ENCODE measurements around the gene SRD5A1. TPM values are rescaled to one million over a fixed set of nuclear protein-coding genes. Genes with fewer than 3 reads are reported as not detected.
"Not testable (repeated sequence)": the region's sequence is repeated elsewhere in the genome, so short reads cannot be mapped to it uniquely, and the experiment has no call there.

The SRD5A1 gene
- total RNA-seq, 2 experiments from 2014 or later = 10.1 to 10.4 TPM

- DNase-seq = no peak
- ChIA-PET CTCF (no interaction called here), POLR2A (no interaction called here)
- no peak overlapping the region for H3K27ac Mint-ChIP-seq
- H3K4me3 Mint-ChIP-seq = no peak overlapping the region
- H3K36me3 Mint-ChIP-seq (ENCODE audit: low read depth) = peaks cover 25% of the 10 kb centered on the region
- H3K9me3 Mint-ChIP-seq = peaks cover 4% of the 10 kb centered on the region
- no peaks in the 10 kb centered on the region for H3K27me3 Mint-ChIP-seq
- H3K4me1 Mint-ChIP-seq = no peaks in the 10 kb centered on the region
Observed at GRCh38 chr5:6666762-6667161, 33.5 kb downstream of the SRD5A1 start.

DNA sequence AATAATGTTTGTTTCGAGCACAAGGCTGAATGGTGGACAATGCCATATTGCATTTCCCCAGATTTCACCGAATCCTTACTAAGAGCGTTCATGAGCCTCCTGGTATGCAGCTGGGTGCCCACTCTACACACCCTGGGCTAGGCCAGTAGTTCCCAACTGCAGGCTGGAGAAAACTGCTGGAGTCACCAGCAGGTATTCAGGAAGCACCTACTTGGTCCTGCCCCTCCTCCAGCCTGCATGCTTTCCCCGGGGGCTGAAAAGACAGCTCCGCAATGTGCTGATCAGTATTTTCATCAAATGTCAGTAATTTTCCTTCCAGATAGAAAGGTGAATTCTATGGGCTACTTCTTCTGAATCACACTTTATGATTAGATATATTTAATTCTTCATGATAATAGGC is 34.4 kb downstream of the SRD5A1 start:
- no peaks in the 10 kb centered on the region for H3K27me3 Mint-ChIP-seq
- POLR2A ChIA-PET = no interaction called here
- H3K36me3 Mint-ChIP-seq (ENCODE audit: low read depth) = peaks cover 26% of the 10 kb centered on the region
- H3K27ac Mint-ChIP-seq = no peak overlapping the region
- H3K4me3 Mint-ChIP-seq = no peak overlapping the region
- CTCF ChIA-PET = no interaction called here
- no peaks in the 10 kb centered on the region for H3K4me1 Mint-ChIP-seq
- H3K9me3 Mint-ChIP-seq = peaks cover 4% of the 10 kb centered on the region
- DNase-seq = no peak

- H3K9me3 Mint-ChIP-seq, H3K27ac Mint-ChIP-seq, H3K4me3 Mint-ChIP-seq, POLR2A ChIA-PET, DNase-seq, H3K4me1 Mint-ChIP-seq, H3K27me3 Mint-ChIP-seq, CTCF ChIA-PET: not testable (repeated sequence)
- peaks cover 29% of the 10 kb centered on the region for H3K36me3 Mint-ChIP-seq (ENCODE audit: low read depth)
Observed at GRCh38 chr5:6668717-6669116, 35.5 kb downstream of the SRD5A1 start.

DNA sequence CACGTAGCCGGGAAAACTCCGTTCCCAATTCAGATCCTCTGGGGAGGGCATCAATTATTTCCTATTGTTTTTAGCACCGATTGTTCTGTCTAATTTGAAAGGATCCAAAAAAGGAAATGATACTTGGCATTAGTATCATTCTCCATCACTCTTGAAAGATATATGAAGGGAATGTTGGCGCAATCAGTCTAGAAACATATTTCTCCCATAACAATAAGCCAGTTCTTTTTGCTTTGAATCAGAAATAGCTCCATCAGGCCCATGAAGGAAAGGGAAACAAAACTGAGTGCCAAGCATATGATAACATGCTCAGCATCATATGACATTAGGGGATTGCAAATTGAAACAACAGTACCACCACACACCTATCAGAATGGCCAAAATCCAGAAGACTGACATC is 39.8 kb downstream of the SRD5A1 start:
- ChIA-PET POLR2A (no interaction called here), CTCF (no interaction called here)
- H3K27me3 Mint-ChIP-seq = no peaks in the 10 kb centered on the region
- no peak for DNase-seq
- no peak overlapping the region for H3K27ac Mint-ChIP-seq
- H3K9me3 Mint-ChIP-seq = peaks cover 4% of the 10 kb centered on the region
- no peak overlapping the region for H3K4me3 Mint-ChIP-seq
- peaks cover 29% of the 10 kb centered on the region for H3K36me3 Mint-ChIP-seq (ENCODE audit: low read depth)
- H3K4me1 Mint-ChIP-seq = no peaks in the 10 kb centered on the region

DNA sequence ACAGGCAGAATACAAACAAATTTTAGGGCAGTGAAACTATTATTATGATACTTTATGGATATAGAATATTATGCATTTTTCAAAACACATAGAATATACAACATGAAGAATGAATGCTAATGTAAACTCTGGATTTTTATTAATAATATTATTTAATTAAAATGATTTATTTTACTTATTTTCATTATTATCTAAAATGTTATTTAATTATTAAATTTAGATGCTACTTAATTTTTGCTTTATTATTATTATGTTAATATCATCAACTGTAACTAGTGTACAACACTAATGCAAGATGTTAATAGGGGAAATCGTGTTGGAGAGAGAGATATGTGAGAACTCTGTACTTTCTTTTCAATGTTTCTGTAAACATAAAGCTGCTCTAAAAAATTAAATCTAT is 40.7 kb downstream of the SRD5A1 start:
- Mint-ChIP-seq H3K36me3 (ENCODE audit: low read depth) (peaks cover 27% of the 10 kb centered on the region), H3K27me3 (no peaks in the 10 kb centered on the region), H3K4me3 (no peak overlapping the region), H3K27ac (no peak overlapping the region), H3K4me1 (no peaks in the 10 kb centered on the region), H3K9me3 (peaks cover 4% of the 10 kb centered on the region)
- DNase-seq = no peak
- CTCF ChIA-PET = no interaction called here
- POLR2A ChIA-PET = no interaction called here

- H3K9me3 Mint-ChIP-seq = peaks cover 4% of the 10 kb centered on the region
- H3K4me1 Mint-ChIP-seq = no peaks in the 10 kb centered on the region
- peaks cover 24% of the 10 kb centered on the region for H3K36me3 Mint-ChIP-seq (ENCODE audit: low read depth)
- no peak overlapping the region for H3K4me3 Mint-ChIP-seq
- H3K27me3 Mint-ChIP-seq = no peaks in the 10 kb centered on the region
- DNase-seq = no peak
- ChIA-PET CTCF (interaction anchor here (1.1 kb wide), 1 partner anchor 71 kb away, joined by 3 read pairs; no protein-coding TSS in a partner anchor), POLR2A (no interaction called here)
- H3K27ac Mint-ChIP-seq = no peak overlapping the region
Observed at GRCh38 chr5:6674421-6674820, 41.2 kb downstream of the SRD5A1 start.

DNA sequence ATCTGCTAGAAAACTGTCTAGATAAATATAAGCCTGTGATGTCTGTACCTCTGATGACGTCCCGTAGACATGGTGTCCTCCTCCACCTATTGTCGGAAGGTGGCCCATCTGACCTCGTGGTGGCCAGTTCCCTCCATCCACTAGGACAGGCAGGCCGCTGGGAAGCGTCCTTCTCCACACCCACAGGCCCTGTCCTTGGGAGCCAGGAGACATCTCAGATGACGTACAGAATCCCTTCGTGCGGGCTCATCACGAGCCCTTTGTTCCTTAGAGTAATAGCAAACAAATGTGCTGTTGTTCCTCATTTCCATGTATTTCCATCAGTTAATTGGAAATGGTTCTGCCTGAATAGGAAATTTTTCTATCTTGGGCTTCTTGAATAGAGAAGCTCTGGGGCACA is 41.6 kb downstream of the SRD5A1 start:
- Mint-ChIP-seq H3K27me3 (no peaks in the 10 kb centered on the region), H3K9me3 (peaks cover 4% of the 10 kb centered on the region), H3K4me1 (no peaks in the 10 kb centered on the region), H3K4me3 (no peak overlapping the region), H3K27ac (no peak overlapping the region), H3K36me3 (ENCODE audit: low read depth) (peaks cover 19% of the 10 kb centered on the region)
- ChIA-PET CTCF (interaction anchor here (1.1 kb wide), 1 partner anchor 71 kb away, joined by 3 read pairs; no protein-coding TSS in a partner anchor), POLR2A (no interaction called here)
- DNase-seq = no peak

- Mint-ChIP-seq H3K36me3 (ENCODE audit: low read depth) (peaks cover 11% of the 10 kb centered on the region), H3K27me3 (no peaks in the 10 kb centered on the region), H3K4me1 (no peaks in the 10 kb centered on the region), H3K27ac (no peak overlapping the region), H3K9me3 (peaks cover 3% of the 10 kb centered on the region), H3K4me3 (no peak overlapping the region)
- DNase-seq = no peak
- POLR2A ChIA-PET = no interaction called here
- CTCF ChIA-PET = no interaction called here
Observed at GRCh38 chr5:6675784-6676491, 42.7 kb downstream of the SRD5A1 start.

DNA sequence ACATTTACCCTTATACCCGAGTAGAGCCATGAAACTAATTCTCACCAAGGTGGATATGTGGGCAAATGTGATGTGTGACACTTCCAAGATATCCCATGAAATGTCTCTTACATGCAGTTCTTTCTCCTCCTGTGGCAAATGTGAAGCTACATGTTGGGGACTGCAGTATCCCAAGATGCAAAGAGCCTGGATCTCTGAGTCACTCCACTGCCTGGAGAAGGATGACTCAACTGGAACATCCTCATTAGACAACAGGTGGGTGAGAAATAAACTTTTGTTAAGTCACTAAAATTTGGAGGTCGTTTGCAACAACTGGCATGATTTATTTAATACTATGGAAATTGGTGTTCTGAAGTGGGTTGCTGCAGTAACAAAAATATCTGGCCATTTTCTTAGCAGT is 43.5 kb downstream of the SRD5A1 start:
- ChIA-PET CTCF (no interaction called here), POLR2A (no interaction called here)
- no peaks in the 10 kb centered on the region for H3K9me3 Mint-ChIP-seq
- H3K4me1 Mint-ChIP-seq = no peaks in the 10 kb centered on the region
- no peak overlapping the region for H3K4me3 Mint-ChIP-seq
- peaks cover 5% of the 10 kb centered on the region for H3K36me3 Mint-ChIP-seq (ENCODE audit: low read depth)
- no peak overlapping the region for H3K27ac Mint-ChIP-seq
- H3K27me3 Mint-ChIP-seq = peaks cover 3% of the 10 kb centered on the region
- DNase-seq = no peak

- H3K36me3 Mint-ChIP-seq (ENCODE audit: low read depth) = no peaks in the 10 kb centered on the region
- ChIA-PET CTCF (no interaction called here), POLR2A (no interaction called here)
- DNase-seq = no peak
- H3K27ac Mint-ChIP-seq = no peak overlapping the region
- peaks cover 7% of the 10 kb centered on the region for H3K27me3 Mint-ChIP-seq
- H3K9me3 Mint-ChIP-seq = no peaks in the 10 kb centered on the region
- no peaks in the 10 kb centered on the region for H3K4me1 Mint-ChIP-seq
- H3K4me3 Mint-ChIP-seq = no peak overlapping the region
Observed at GRCh38 chr5:6678385-6678784, 45.1 kb downstream of the SRD5A1 start.

GRCh38 chr5:6680922-6681321 is 47.7 kb downstream of the SRD5A1 start:
- Mint-ChIP-seq H3K4me3 (no peak overlapping the region), H3K27ac (no peak overlapping the region), H3K27me3 (peaks cover 16% of the 10 kb centered on the region), H3K4me1 (no peaks in the 10 kb centered on the region), H3K36me3 (ENCODE audit: low read depth) (no peaks in the 10 kb centered on the region), H3K9me3 (no peaks in the 10 kb centered on the region)
- POLR2A ChIA-PET = no interaction called here
- DNase-seq = no peak
- CTCF ChIA-PET = no interaction called here

DNA sequence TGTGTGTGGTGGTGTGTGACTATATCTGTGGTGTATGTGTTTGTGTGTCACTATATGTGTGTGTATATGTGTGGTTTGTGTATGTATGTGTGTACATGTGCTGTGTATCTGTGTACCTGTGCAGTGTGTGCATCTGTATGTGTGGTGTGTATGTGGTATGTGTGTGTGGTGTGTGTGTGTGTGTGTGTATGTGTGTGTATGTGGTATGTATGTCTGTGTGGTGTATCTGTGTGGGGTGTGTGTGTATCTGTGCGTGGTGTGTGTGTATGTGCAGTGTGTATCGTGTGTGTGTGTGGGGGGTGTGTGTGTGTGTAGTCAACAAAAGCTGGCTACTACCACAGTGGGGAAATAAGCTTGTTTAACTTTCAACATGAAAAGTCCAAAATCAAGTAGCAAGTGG is 48.4 kb downstream of the SRD5A1 start:
- ChIA-PET CTCF (no interaction called here), POLR2A (no interaction called here)
- H3K4me3 Mint-ChIP-seq = no peak overlapping the region
- H3K4me1 Mint-ChIP-seq = no peaks in the 10 kb centered on the region
- H3K36me3 Mint-ChIP-seq (ENCODE audit: low read depth) = no peaks in the 10 kb centered on the region
- no peaks in the 10 kb centered on the region for H3K9me3 Mint-ChIP-seq
- H3K27ac Mint-ChIP-seq = no peak overlapping the region
- DNase-seq = no peak
- peaks cover 23% of the 10 kb centered on the region for H3K27me3 Mint-ChIP-seq

GRCh38 chr5:6682239-6682638 is 49.0 kb downstream of the SRD5A1 start:
- no peaks in the 10 kb centered on the region for H3K9me3 Mint-ChIP-seq
- H3K4me3 Mint-ChIP-seq = no peak overlapping the region
- POLR2A ChIA-PET = no interaction called here
- H3K36me3 Mint-ChIP-seq (ENCODE audit: low read depth) = no peaks in the 10 kb centered on the region
- CTCF ChIA-PET = no interaction called here
- H3K27ac Mint-ChIP-seq = no peak overlapping the region
- DNase-seq = no peak
- H3K27me3 Mint-ChIP-seq = peaks cover 26% of the 10 kb centered on the region
- no peaks in the 10 kb centered on the region for H3K4me1 Mint-ChIP-seq

- H3K27me3 Mint-ChIP-seq = peaks cover 35% of the 10 kb centered on the region
- DNase-seq = no peak
- ChIA-PET CTCF (no interaction called here), POLR2A (no interaction called here)
- H3K27ac Mint-ChIP-seq = no peak overlapping the region
- H3K9me3 Mint-ChIP-seq = no peaks in the 10 kb centered on the region
- H3K4me1 Mint-ChIP-seq = peaks cover 3% of the 10 kb centered on the region
- H3K4me3 Mint-ChIP-seq = no peak overlapping the region
- no peaks in the 10 kb centered on the region for H3K36me3 Mint-ChIP-seq (ENCODE audit: low read depth)
Observed at GRCh38 chr5:6683241-6683640, 50.0 kb downstream of the SRD5A1 start.
